Dedifferentiated amniotic fluid mesenchymal stem cell (primary cell): Measurements from ENCODE around the gene MMAA.
"Not testable (repeated sequence)": the region's sequence is repeated elsewhere in the genome, so short reads cannot be mapped to it uniquely, and the experiment has no call there.

Experiments
- DNase-seq: peaks from one replicate; pipeline ENCODE4 v3.0.0-alpha.2; 2016; ENCODE audit errors: extremely low spot score

MMAA gene

GRCh38 chr4:145618932-145619638 is at the start of gene MMAA:
MMAA (plus strand) TSS chr4:145619385; CDS start chr4:145639140, 19,755 bp downstream.
- DNase-seq, result peak; percentile 94

GRCh38 chr4:145574546-145574945 is 44.6 kb upstream of the MMAA start:
- not testable (repeated sequence) for DNase-seq

DNA sequence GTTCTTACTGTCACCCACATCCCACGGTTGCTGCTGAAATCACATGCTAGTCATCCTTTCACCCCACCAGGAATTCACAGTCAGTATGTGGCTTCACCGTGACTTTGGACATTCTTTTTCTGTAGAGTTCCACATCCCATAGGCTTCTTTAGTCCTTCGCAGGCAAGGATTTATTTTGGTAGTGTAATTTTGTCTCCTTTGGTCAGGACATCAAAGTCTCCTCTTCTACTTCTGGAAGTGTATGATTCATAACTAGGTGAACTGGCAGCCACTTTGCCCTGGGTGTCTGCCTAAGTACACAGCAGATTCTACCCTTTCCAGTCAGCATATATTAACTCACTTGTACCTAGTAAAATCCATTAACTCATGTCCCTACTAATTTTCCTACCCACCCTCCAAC is 38.3 kb upstream of the MMAA start:
- no peak for DNase-seq

- DNase-seq, result no peak
These were observed 35.8 kb upstream of the MMAA start for GRCh38 chr4:145583191-145584055.

DNA sequence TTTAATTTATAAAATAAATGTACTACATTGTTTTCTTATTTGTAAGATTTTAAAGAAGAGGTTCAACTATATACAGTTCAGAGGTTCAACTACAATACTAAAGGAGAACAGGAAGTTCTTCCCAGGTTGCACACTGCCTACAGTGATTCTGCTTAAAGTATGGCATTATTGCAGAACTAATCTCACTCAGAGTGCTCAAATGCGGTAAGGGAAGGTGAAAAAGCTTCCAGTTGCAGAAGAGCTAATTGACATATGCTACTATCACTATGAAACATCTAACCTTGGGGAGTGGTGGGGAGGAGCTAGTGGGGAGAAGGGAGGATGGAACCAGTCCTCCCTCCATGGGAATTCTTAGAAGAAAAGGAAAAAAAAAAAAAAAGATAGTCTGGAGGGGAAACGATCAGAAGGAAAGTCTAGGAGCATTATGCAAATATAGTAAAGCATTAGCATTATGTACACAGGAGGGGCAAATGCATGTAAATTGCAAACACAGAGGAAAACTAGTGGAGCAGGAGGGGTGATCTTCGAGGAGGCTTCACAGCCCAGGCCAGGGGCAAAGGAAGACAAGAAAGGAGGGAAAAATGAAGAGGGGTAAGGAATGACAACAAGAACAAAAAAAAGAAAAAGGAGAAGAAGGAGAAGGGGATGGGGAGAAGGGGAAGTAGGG is 32.0 kb upstream of the MMAA start:
- no peak for DNase-seq

DNA sequence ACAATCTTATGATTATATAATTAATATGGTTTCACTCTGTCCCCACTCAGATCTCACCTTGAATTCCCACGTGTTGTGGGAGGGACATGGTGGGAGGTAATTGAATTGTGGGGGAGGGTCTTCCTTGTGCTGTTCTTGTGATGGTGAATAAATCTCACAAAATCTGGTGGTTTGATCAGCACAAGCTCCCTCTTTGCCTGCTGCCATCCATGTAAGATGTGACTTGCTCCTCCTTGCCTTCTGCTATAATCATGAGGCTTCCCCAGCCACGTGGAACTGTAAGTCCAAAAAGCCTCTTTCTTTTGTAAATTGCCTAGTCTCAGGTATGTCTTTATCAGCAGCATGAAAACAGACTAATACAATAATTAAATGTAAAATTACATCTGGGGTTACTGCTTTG is 29.8 kb upstream of the MMAA start:
- DNase-seq, result not testable (repeated sequence)

DNA sequence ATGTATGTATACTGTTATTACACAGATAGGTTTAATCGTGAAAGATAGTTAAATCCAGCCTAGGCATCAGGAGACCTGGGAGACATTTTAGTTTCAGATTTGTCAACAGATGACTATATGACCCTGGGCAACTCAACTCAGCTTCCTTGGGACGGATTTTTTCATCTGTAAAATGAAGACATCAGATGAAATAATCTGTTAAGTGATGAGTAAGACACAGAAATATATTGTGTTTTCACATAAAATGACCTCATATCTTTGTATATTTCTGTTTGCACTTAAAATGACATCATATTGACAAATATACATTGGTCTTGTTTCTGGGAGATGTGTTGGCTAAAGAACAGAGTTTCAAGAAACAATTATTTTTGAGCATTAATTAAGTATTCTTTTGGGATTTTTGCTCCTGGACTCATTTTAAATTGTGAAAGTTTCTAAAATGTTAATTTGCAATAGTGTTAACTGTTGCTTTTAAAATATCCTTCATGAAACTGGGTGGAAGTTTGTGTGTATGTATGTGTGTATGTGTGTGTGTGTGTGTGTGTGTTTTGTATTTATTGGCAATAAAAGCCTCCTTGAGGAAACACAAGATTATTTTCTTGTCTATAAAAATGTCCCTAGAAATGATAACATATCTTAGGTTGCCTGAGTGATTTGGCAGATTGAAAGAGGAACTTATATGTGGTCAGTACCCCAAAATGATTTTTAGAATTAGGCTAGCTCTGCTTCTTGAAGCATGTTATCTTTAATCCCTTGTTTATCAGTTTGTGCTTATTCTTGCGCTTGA is 29.1 kb upstream of the MMAA start:
- DNase-seq, result no peak

DNA sequence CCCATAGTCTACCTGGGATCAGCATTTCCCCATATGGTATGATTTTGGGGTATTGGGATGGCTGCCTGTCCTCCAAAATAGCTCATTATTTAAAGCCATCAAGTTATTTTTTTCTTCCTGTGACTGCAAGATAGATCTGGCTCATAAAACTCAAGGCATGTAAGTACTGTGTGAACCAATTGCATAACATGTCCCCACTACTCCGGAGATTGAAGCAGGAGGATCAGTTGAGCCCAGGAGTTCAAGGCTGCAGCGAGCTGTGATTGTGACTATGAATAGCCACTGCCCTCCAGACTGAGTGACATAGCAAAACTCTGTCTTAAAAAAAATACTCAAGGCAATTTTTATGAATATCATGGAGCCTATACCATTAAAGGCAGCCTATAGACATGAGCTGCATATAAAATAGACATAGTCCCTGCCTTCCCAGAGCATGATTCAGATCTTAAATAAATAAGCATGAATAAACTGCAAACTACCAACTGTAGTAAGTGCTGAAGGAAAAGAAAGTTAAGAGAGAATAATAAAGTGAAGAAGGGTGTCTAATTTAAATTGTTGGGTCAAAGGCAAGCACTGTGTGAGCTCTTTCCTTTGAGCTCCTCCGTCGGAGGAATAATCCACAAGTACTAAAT is 16.9 kb upstream of the MMAA start:
- no peak for DNase-seq

- DNase-seq, result no peak
These were observed 13.2 kb upstream of the MMAA start for GRCh38 chr4:145605941-145606340.

DNA sequence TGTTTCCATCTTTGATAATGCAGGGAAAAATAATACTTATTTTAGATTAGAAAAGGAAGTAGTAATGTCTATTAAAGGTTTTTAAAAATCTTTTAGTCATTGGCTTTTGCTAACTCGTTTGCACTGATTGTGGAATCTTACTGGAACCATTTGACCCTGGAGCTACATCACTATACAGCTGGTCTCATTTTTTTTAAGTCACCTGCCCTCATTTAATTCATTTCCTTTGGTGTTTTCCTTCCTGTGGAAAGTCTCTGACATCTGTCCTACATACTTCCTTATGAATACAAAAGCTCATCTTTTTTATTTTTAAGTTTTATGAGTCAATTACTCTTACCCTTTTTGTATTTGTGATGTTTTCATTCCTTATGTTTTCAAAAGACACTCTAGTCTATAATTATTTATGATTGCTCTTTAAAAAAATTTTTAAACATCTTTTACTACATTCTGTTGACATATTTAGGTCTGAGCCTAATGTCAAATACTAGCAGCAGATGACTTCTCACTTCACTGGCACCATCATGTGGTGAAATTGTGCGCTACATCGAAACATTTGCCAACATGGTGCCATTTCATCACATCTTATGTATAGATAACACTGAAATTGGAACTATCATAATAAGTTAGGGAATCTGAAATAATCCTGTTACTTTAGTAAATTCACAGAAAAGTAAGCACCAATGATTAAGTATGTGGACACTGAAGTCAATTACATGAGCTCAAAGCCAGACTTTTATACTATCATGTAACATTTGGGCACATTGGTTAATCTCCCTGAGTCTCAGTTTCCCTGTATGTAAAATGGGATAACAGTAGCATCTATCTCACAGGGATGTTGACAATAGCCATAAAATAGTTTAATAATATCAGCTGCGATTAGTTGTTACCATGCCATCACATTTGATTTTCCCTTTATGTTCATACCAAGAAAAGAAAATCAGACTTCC is 9.4 kb upstream of the MMAA start:
- peak; percentile 83 for DNase-seq

GRCh38 chr4:145613566-145614232 is 5.5 kb upstream of the MMAA start:
- DNase-seq, result no peak

DNA sequence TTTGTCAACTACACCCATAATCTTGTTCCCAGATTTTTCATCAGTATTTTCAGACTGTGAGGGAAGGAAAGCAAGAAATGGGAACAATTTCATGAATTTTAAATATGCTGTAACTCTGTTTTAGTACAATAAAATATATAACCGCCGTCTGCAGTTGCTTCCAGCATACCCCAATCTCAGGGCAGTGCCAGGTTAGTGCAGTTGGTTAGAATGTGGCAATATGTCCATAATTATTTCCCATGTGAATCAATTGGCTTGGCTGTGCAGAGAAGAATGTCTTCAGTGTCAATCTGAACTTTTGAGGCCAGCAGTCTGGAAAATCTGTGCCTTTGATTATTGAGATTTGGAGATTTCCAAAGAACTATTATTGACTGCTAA is 5.0 kb upstream of the MMAA start:
- no peak for DNase-seq

DNA sequence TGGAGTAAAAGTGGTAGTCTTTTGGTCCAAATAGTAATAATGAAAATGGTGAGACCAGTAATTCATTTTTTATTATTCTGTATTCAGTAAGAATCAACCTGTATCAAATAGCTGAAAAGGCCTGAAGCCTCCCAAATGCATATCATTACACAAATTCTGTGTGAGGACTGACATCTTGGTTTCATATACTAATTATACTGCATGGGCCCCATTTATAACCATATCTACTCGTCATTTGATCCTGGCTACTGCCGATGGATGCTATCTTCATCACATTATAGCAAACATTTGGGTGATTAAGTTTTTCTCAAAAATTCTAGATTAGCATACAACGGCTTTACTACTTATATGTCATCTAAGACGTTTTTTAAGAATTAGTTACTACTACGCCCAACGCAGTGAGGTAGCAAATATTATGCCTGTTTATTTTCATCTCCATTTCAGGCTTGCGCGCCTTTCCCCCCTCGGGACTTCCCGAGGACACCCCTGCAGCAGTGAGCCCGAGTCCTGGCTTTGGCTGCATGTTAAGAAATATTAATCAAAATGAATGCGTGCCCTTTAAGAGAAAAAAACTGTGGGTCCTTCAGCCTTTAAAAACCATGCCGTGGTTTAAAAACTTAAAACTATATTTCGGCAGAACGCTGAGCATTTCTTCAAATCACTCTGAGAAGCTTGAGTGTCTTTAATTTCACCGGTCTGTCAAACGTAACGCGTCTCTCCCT is 814 bp upstream of the MMAA start:
- peak; percentile 18 for DNase-seq

GRCh38 chr4:145619639-145619996 is 433 bp downstream of the MMAA start:
- DNase-seq, result peak; percentile 42

DNA sequence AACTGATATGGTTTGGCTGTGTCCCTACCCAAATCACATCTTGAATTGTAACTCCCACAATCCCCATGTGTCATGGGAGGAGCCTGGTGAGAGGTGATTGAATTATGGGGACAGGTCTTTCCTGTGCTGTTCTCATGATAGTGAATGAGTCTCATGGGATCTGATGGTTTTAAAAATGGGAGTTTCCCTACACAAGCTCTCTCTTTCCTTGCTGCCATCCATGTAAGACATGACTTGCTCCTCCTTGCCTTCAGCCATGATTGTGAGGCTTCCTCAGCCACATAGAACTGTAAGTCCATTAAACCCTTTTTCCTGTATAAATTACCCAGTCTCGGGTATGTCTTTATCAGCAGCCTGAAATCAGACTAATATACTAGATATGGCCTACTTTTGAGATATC is 2.9 kb downstream of the MMAA start:
- not testable (repeated sequence) for DNase-seq

DNA sequence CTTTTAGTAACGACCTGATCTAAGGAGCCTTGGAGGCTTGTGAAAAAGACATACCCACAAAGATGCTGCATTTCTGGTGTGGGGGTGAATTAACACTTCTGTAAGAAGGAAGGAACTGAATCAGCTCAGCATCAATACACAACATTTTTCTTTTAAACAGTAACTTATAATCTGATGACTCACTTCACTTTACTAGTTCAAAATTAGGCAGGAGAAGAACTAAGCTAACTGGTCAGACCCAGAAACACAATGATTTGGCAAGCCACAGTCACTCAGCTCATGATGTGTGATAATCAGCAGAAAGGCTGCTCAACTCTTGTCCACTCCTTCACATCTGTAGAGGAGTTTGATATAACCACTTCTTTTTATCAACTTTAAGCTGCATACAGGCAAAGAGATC is 4.6 kb downstream of the MMAA start:
- DNase-seq, result no peak

- DNase-seq, result no peak
These were observed 6.8 kb downstream of the MMAA start for GRCh38 chr4:145625677-145626622.

- DNase-seq, result no peak
These were observed 7.4 kb downstream of the MMAA start for GRCh38 chr4:145626623-145626982.
